Measurements from ENCODE around the gene FBN3.
"Not testable (repeated sequence)": the region's sequence is repeated elsewhere in the genome, so short reads cannot be mapped to it uniquely, and the experiment has no call there.

The FBN3 gene

GRCh38 chr19:8149261-8150094 lies at the start of gene FBN3:
FBN3 (minus strand) TSS chr19:8149592; CDS start chr19:8147480, 2,112 bp downstream.
- no peak for DNase-seq

GRCh38 chr19:8196271-8196927 lies 47.0 kb upstream of the FBN3 start:
- no peak for DNase-seq

GRCh38 chr19:8194528-8195267 lies 45.3 kb upstream of the FBN3 start:
- DNase-seq: peak; percentile 47

- no peak for DNase-seq
These were observed 42.9 kb upstream of the FBN3 start for GRCh38 chr19:8192221-8192820.

- DNase-seq: no peak
These were observed 36.1 kb upstream of the FBN3 start for GRCh38 chr19:8185343-8186068.

GRCh38 chr19:8184274-8184673 lies 34.9 kb upstream of the FBN3 start:
- DNase-seq: no peak

- no peak for DNase-seq
These were observed 30.6 kb upstream of the FBN3 start for GRCh38 chr19:8180018-8180417.

GRCh38 chr19:8174706-8175105 lies 25.3 kb upstream of the FBN3 start:
- no peak for DNase-seq

GRCh38 chr19:8168537-8168936 lies 19.1 kb upstream of the FBN3 start:
- DNase-seq: no peak

GRCh38 chr19:8167985-8168384 lies 18.6 kb upstream of the FBN3 start:
- no peak for DNase-seq

GRCh38 chr19:8163759-8164158 lies 14.4 kb upstream of the FBN3 start:
- no peak for DNase-seq

GRCh38 chr19:8161135-8161646 lies 11.8 kb upstream of the FBN3 start:
- no peak for DNase-seq

- not testable (repeated sequence) for DNase-seq
These were observed 9.9 kb upstream of the FBN3 start for GRCh38 chr19:8159322-8159721.

- DNase-seq: peak; percentile 2
These were observed 9.2 kb upstream of the FBN3 start for GRCh38 chr19:8158411-8159074.

GRCh38 chr19:8155318-8155717 lies 5.9 kb upstream of the FBN3 start:
- DNase-seq: no peak

GRCh38 chr19:8154014-8154413 lies 4.6 kb upstream of the FBN3 start:
- DNase-seq: not testable (repeated sequence)

- DNase-seq: no peak
These were observed 2.3 kb upstream of the FBN3 start for GRCh38 chr19:8151767-8152035.

GRCh38 chr19:8150998-8151766 lies 1.8 kb upstream of the FBN3 start:
- DNase-seq: no peak

GRCh38 chr19:8150178-8150865 lies 930 bp upstream of the FBN3 start:
- DNase-seq: no peak

GRCh38 chr19:8148410-8149260 lies 757 bp downstream of the FBN3 start:
- no peak for DNase-seq

All from activated effector memory CD4-positive, alpha-beta T cell treated with Interleukin-2 at 50 U/mL for 16 hours (primary cell).